WTC11 (cell line): Measurements from ENCODE around the gene SNX30. TPM values are rescaled to one million over a fixed set of nuclear protein-coding genes. Genes with fewer than 3 reads are reported as not detected.

ENCODE experiments used
- ATAC-seq: fragments of 200-7000 bp; cut with Tn5 transposase; 2 replicates; pipeline ENCODE4 v1.10.0; 2021; ENCODE audit warnings: mild to moderate bottlenecking, moderate library complexity
- CTCF ChIA-PET: fragments of 300-600 bp; sonication (Branson Sonifier 250); formaldehyde crosslinking; loops from one replicate; lab custom pipeline; 2021; ENCODE audit warnings: antibody characterized with exemption; lab: Charles Lee
- POLR2A ChIA-PET: fragments of 350-600 bp; sonication (Branson Sonifier 250); formaldehyde crosslinking; loops from one replicate; lab custom pipeline; 2021; ENCODE audit warnings: antibody characterized with exemption; lab: Charles Lee
- DNase-seq: peaks from one replicate; pipeline ENCODE4 v3.0.0; 2021; ENCODE audit warnings: low spot score
- H3K27ac Mint-ChIP-seq: 2 replicates; pipeline ENCODE4 v1.8.0; 2021; ENCODE audit warnings: mixed read lengths
- H3K27me3 Mint-ChIP-seq: 2 replicates; pipeline ENCODE4 v1.8.0; 2021; ENCODE audit warnings: low read depth, mild to moderate bottlenecking, moderate library complexity, mixed read lengths
- H3K36me3 Mint-ChIP-seq: 2 replicates; pipeline ENCODE4 v1.8.0; 2021; ENCODE audit warnings: mixed read lengths
- H3K4me1 Mint-ChIP-seq: 2 replicates; pipeline ENCODE4 v1.8.0; 2022; ENCODE audit warnings: mixed read lengths
- H3K4me3 Mint-ChIP-seq: 2 replicates; pipeline ENCODE4 v1.8.0; 2021; ENCODE audit warnings: mild to moderate bottlenecking, moderate library complexity, mixed read lengths
- H3K9me3 Mint-ChIP-seq: 2 replicates; pipeline ENCODE4 v1.8.0; 2021; ENCODE audit warnings: mixed read lengths
- AR ChIP-seq: fragments of 250-450 bp; sonication (Bioruptor Pico); IDR thresholded peaks from 2 replicates; pipeline ENCODE4 v1.9.0; 2021; ENCODE audit warnings: mild to moderate bottlenecking
- ATF2 ChIP-seq: sonication (generic); formaldehyde crosslinking; IDR thresholded peaks from 2 replicates; pipeline ENCODE4 v1.8.1; 2022; ENCODE audit warnings: low read depth, missing genetic modification reagents, borderline replicate concordance
- CREB1 ChIP-seq: sonication (generic); formaldehyde crosslinking; IDR thresholded peaks from 2 replicates; pipeline ENCODE4 v1.8.0; 2023; ENCODE audit warnings: mild to moderate bottlenecking, missing genetic modification reagents
- CREM ChIP-seq: sonication (generic); formaldehyde crosslinking; IDR thresholded peaks from 2 replicates; pipeline ENCODE4 v1.8.1; 2022; ENCODE audit warnings: mild to moderate bottlenecking, missing genetic modification reagents, moderate library complexity
- ESRRA ChIP-seq: sonication (generic); formaldehyde crosslinking; IDR thresholded peaks from 2 replicates; pipeline ENCODE4 v1.8.1; 2022; ENCODE audit warnings: mild to moderate bottlenecking, missing genetic modification reagents, borderline replicate concordance
- ETV6 ChIP-seq: sonication (generic); formaldehyde crosslinking; IDR thresholded peaks from 2 replicates; pipeline ENCODE4 v1.8.1; 2022; ENCODE audit warnings: mild to moderate bottlenecking, missing genetic modification reagents
- FOXJ3 ChIP-seq: sonication (generic); formaldehyde crosslinking; IDR thresholded peaks from 2 replicates; pipeline ENCODE4 v1.9.0; 2021; ENCODE audit warnings: missing genetic modification reagents, mild to moderate bottlenecking, borderline replicate concordance
- FOXP1 ChIP-seq: sonication (generic); formaldehyde crosslinking; IDR thresholded peaks from 2 replicates; pipeline ENCODE4 v1.8.0; 2022; ENCODE audit warnings: missing genetic modification reagents, mild to moderate bottlenecking, moderate library complexity, borderline replicate concordance
- IRF1 ChIP-seq: sonication (generic); formaldehyde crosslinking; IDR thresholded peaks from 2 replicates; pipeline ENCODE4 v1.8.0; 2023; ENCODE audit warnings: missing genetic modification reagents
- JAZF1 ChIP-seq: fragments of 250-450 bp; sonication (Bioruptor Pico); IDR thresholded peaks from 2 replicates; pipeline ENCODE4 v1.9.0; 2021; ENCODE audit warnings: moderate library complexity, mild to moderate bottlenecking, inconsistent platforms
- MYBL2 ChIP-seq: sonication (generic); formaldehyde crosslinking; IDR thresholded peaks from 2 replicates; pipeline ENCODE4 v1.8.1; 2023; ENCODE audit warnings: mild to moderate bottlenecking, moderate library complexity, missing genetic modification reagents
- NFATC4 ChIP-seq: fragments of 250-450 bp; sonication (Bioruptor Pico); IDR thresholded peaks from 2 replicates; pipeline ENCODE4 v1.9.0; 2021; ENCODE audit warnings: mild to moderate bottlenecking
- NFE2L1 ChIP-seq: sonication (generic); formaldehyde crosslinking; IDR thresholded peaks from 2 replicates; pipeline ENCODE4 v1.8.1; 2023; ENCODE audit warnings: missing genetic modification reagents
- SP1 ChIP-seq: sonication (generic); formaldehyde crosslinking; conservative IDR thresholded peaks from 2 replicates; pipeline ENCODE4 v1.8.1; 2022; ENCODE audit warnings: missing genetic modification reagents
- STAT6 ChIP-seq: sonication (generic); formaldehyde crosslinking; conservative IDR thresholded peaks from 2 replicates; pipeline ENCODE4 v1.8.1; 2023; ENCODE audit warnings: mild to moderate bottlenecking, low read depth, missing genetic modification reagents, moderate library complexity
- TEAD1 ChIP-seq: sonication (generic); formaldehyde crosslinking; IDR thresholded peaks from 2 replicates; pipeline ENCODE4 v1.8.0; 2022; ENCODE audit warnings: mild to moderate bottlenecking, missing genetic modification reagents
- TEAD4 ChIP-seq: sonication (generic); formaldehyde crosslinking; IDR thresholded peaks from 2 replicates; pipeline ENCODE4 v1.8.0; 2022; ENCODE audit warnings: mild to moderate bottlenecking, missing genetic modification reagents
- ZNF219 ChIP-seq: sonication (generic); formaldehyde crosslinking; IDR thresholded peaks from 2 replicates; pipeline ENCODE4 v1.8.0; 2023; ENCODE audit warnings: missing genetic modification reagents, mild to moderate bottlenecking, borderline replicate concordance
- ZNF263 ChIP-seq: sonication (generic); formaldehyde crosslinking; IDR thresholded peaks from 2 replicates; pipeline ENCODE4 v1.8.1; 2022; ENCODE audit warnings: low read depth, mild to moderate bottlenecking, moderate library complexity, missing genetic modification reagents
- ZNF396 ChIP-seq: fragments of 250-450 bp; sonication (Bioruptor Pico); IDR thresholded peaks from 2 replicates; pipeline ENCODE4 v1.8.0; 2021; ENCODE audit warnings: mild to moderate bottlenecking, moderate library complexity, borderline replicate concordance
- total RNA-seq: library from RNA; stranded (reverse); gene quantifications from 3 replicates; pipeline ENCODE4 v1.2.3, GENCODE V29; 2021

SNX30 gene
- total RNA-seq, 1 experiment from 2014 or later = 13.4 TPM

- CTCF ChIA-PET = interaction anchor here (1.4 to 3.0 kb wide), 2 partner anchors 19 to 35 kb away, joined by 5 to 11 read pairs; no protein-coding TSS in a partner anchor
- H3K27me3 Mint-ChIP-seq = no peaks in the 10 kb centered on the region; the same call in 1 of the 2 replicates
- H3K36me3 Mint-ChIP-seq = peaks cover 13% of the 10 kb centered on the region
- DNase-seq (no peak), ATAC-seq (no peak)
- peaks cover 8% of the 10 kb centered on the region; the same call in 1 of the 2 replicates for H3K9me3 Mint-ChIP-seq
- TF ChIP-seq FOXP1 (CRISPR knock-in tag) (no peak), STAT6 (CRISPR knock-in tag) (no peak), CREB1 (CRISPR knock-in tag) (no peak), CREM (CRISPR knock-in tag) (no peak), ATF2 (no peak), NFE2L1 (CRISPR knock-in tag) (no peak), NFATC4 (CRISPR knock-in tag) (no peak), ZNF219 (CRISPR knock-in tag) (no peak), FOXJ3 (CRISPR knock-in tag) (no peak), ETV6 (CRISPR knock-in tag) (no peak), IRF1 (CRISPR knock-in tag) (no peak), TEAD1 (CRISPR knock-in tag) (no peak), ZNF396 (CRISPR knock-in tag) (no peak), AR (CRISPR knock-in tag) (no peak), SP1 (CRISPR knock-in tag) (no peak), TEAD4 (no peak), ZNF263 (CRISPR knock-in tag) (no peak), ESRRA (no peak), MYBL2 (CRISPR knock-in tag) (no peak), JAZF1 (CRISPR knock-in tag) (no peak)
- H3K4me1 Mint-ChIP-seq = peaks cover 24% of the 10 kb centered on the region
- no peak overlapping the region for H3K4me3 Mint-ChIP-seq
- POLR2A ChIA-PET = no interaction called here
- H3K27ac Mint-ChIP-seq = no peak overlapping the region
Measured at GRCh38 chr9:112868461-112868860, 117.9 kb downstream of the SNX30 start.
